Measurements from ENCODE around the gene SPOCK1.

The SPOCK1 gene

DNA sequence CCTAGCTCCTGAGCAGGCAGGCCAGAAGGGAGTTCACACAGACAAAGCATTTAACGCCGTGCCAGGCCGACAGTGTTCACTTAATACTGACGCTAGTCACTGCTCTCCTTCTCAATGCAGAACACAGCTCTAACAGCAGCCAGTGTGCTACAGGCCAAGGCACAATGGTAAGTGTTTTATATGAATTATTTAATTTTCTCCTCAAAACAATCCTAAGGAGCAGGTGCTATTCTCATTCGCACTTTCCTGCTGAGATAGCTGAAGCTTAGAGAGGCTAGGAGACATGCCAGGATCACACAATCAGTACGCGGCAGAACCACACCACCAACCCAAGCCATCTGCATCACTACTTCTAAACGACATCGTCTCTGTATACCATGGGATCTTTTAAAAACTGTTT is 170.7 kb downstream of the SPOCK1 start:
- ChIA-PET CTCF (interaction anchor here (1.0 to 4.3 kb wide), 3 partner anchors 8 to 15 kb away, joined by 4 to 27 read pairs (median 4); no protein-coding TSS in a partner anchor), POLR2A (no interaction called here)
- no peak for DNase-seq (ENCODE audit: extremely low spot score)
- TF ChIP-seq, protein P1, sequence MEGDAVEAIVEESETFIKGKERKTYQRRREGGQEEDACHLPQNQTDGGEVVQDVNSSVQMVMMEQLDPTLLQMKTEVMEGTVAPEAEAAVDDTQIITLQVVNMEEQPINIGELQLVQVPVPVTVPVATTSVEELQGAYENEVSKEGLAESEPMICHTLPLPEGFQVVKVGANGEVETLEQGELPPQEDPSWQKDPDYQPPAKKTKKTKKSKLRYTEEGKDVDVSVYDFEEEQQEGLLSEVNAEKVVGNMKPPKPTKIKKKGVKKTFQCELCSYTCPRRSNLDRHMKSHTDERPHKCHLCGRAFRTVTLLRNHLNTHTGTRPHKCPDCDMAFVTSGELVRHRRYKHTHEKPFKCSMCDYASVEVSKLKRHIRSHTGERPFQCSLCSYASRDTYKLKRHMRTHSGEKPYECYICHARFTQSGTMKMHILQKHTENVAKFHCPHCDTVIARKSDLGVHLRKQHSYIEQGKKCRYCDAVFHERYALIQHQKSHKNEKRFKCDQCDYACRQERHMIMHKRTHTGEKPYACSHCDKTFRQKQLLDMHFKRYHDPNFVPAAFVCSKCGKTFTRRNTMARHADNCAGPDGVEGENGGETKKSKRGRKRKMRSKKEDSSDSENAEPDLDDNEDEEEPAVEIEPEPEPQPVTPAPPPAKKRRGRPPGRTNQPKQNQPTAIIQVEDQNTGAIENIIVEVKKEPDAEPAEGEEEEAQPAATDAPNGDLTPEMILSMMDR (IDR thresholded peaks at IDR 0.05; ENCODE audit: control extremely low read depth, extremely low read depth, low read depth, missing control alignments) = no peak

DNA sequence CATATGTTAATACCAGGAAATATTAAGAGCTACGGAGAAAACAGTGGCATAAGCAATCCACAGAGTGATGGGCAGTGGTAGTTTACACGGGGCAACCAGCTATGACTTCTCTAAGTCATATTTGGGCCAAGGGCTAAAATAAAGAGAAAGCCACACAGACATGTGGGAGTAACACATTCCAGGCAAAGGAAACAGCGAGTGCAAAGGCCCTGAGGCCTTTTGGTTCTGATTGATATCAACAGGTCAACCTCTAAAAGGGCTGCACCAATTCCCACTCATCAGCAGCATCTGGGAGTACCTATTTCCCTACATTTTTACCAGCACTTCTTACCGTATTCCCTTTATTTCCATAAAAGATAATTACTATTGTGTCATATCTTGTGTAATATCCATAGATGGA is 173.4 kb downstream of the SPOCK1 start:
- DNase-seq (ENCODE audit: extremely low spot score) = no peak
- TF ChIP-seq, protein P1 (IDR thresholded peaks at IDR 0.05; ENCODE audit: control extremely low read depth, extremely low read depth, low read depth, missing control alignments) = no peak
- ChIA-PET POLR2A (no interaction called here), CTCF (interaction anchor here (0.9 to 4.3 kb wide), 4 partner anchors 10 to 170 kb away, joined by 3 to 27 read pairs (median 4); no protein-coding TSS in a partner anchor)

DNA sequence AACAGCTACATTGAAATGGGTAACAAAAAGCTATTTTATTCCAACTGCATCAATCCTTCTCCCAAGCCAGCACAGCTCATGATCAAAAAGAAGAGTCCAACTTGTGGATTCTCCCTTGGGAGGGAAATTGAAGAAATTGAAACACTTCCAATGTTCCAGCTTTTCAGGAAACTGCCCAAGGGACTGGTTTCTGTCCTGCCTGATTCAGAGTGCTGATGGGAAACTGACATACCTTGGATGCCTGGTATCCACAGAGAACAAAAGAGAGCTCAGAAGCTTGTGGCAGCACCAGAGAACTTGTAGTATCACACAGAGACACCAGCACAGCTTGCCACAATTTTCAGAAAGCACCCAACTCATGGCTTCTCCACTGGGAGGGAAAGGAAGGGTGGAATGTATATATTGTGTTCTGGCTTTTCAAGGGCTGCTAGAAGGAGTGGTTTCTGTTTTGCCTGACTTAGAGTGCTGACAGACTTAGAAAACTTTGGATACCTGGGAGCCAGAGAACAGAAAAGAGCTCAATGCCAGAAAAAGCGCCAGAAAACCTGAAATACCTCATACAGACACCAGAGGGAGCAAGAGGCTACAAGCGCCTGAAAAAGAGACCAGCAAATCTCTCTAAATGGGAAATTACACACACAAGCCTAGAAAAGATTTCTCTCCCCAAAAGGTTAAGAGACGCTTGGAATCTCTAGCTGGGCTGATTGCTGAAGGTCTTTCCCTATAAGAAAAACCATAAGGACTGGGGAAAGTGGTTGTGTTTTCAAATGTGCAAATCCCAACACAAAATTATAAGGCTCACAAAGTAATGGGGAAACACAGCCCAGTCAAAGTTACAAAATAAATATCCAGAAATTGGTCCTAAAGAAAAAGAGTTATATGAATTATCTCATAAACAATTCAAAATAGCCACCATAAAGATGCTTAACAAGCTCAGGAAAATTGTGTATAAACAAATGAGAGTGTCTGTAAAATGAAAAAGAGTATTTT is 178.8 kb downstream of the SPOCK1 start:
- CTCF ChIA-PET = interaction anchor here (0.6 to 9.8 kb wide), 47 partner anchors 8 to 813 kb away, joined by 3 to 111 read pairs (median 6); partner anchors contain the start of gene SPOCK1
- TF ChIP-seq, protein P1 (IDR thresholded peaks at IDR 0.05; ENCODE audit: control extremely low read depth, extremely low read depth, low read depth, missing control alignments) = peak; percentile 70
- POLR2A ChIA-PET = no interaction called here

DNA sequence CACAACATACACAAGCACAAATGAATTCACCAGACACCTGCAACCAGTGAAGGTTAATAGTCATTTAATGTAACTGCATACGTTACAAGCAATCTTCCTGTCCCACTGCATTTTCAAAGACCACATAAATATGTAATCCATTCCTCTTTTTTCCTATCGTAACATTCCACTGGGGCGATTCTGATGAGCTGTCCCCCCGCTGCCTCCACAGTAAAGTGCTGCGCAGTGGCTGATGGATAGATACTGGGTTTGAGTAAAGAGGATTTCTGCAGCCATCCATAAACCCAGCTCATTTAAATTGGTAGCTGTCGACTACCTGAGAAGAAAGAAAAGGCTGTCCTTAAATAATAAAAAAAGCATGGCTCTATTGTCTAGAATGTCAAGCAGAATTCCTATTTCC is 181.1 kb downstream of the SPOCK1 start:
- ChIA-PET CTCF (interaction anchor here (0.7 to 9.8 kb wide), 5 partner anchors 8 to 183 kb away, joined by 3 to 111 read pairs (median 16); partner anchors contain the start of gene SPOCK1), POLR2A (no interaction called here)
- TF ChIP-seq, protein P1 (IDR thresholded peaks at IDR 0.05; ENCODE audit: control extremely low read depth, extremely low read depth, low read depth, missing control alignments) = no peak
- no peak for DNase-seq (ENCODE audit: extremely low spot score)

More for the DNA sequence above, 178.8 kb downstream of the SPOCK1 start:
- DNase-seq (ENCODE audit: extremely low spot score) = peak; percentile 68

DNA sequence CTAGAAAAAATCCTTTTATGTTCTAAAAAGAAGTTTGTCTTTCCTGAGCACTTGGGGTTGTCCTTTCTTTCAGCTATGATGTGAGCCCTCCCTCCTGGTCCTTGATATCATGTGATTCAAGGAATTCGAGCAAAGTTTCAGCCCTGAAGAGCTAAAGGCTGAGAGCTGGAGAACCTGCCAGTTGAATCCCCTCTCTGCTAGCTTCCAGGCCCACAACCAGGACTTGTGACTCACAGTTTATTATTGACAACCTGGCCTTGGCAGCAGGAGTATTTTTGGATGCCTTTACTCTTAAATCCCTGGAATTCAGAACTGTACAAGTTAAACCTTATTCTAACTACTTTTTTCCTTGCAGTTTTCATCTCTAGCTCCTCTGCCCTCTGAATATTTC is 182.8 kb downstream of the SPOCK1 start:
- CTCF ChIA-PET = interaction anchor here (1.2 to 9.8 kb wide), 4 partner anchors 10 to 180 kb away, joined by 3 to 111 read pairs (median 16); partner anchors contain the start of gene SPOCK1
- no peak for DNase-seq (ENCODE audit: extremely low spot score)
- TF ChIP-seq, protein P1 (IDR thresholded peaks at IDR 0.05; ENCODE audit: control extremely low read depth, extremely low read depth, low read depth, missing control alignments) = no peak
- POLR2A ChIA-PET = no interaction called here

DNA sequence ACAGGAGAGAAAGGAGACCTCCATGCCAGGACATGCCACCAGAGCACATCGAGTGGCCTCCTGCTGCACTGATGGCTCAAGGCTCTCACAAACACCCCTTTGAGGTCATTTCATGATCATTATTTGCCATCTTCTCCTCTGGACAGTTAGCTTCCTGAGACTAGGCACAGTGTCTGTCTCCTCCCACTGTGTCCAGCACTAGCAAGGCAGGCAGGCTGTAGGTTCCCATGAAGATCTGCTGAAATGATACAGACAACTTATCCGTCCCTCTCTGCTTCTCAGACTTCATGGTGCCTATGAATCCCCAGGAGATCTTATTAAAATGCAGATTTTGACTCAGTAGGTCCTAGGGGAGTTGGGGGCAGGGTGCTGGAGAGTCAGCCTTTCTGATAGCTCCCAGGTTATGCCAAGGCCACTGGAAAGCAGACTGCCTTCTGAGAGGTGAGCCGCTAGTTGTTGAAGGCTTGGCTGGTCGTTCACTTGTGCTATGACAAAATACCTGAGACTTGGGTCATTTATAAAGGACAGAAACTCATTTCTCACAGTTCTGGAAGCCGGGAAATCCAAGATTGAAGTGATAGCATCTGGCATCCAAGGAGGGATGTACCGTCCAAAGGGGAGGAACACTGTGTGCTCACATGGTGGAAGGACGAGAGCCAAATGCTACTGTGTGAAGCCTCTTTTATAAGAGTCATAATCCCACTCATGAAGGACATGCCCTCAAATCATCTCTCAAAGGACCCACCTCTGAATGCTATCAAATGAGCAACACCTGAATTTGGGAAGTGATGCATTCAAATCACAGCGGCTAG is 183.4 kb downstream of the SPOCK1 start:
- TF ChIP-seq, protein P1 (IDR thresholded peaks at IDR 0.05; ENCODE audit: control extremely low read depth, extremely low read depth, low read depth, missing control alignments) = no peak
- POLR2A ChIA-PET = no interaction called here
- DNase-seq (ENCODE audit: extremely low spot score) = no peak
- CTCF ChIA-PET = interaction anchor here (1.2 to 9.8 kb wide), 4 partner anchors 11 to 181 kb away, joined by 3 to 111 read pairs (median 16); partner anchors contain the start of gene SPOCK1

Data from GM10248 (cell line).